Endodermal cell (in vitro differentiated cells): ENCODE measurements around the gene FAM81A. TPM values are rescaled to one million over a fixed set of nuclear protein-coding genes. Genes with fewer than 3 reads are reported as not detected.

Experiments
- DNase-seq: peaks from one replicate; pipeline ENCODE4 v3.0.0-alpha.2; 2017
- H3K27ac ChIP-seq: 2 replicates; pipeline ENCODE4 v1.5.1; 2013; ENCODE audit warnings: mild to moderate bottlenecking, low read depth, low read length, moderate library complexity
- H3K27me3 ChIP-seq: 2 replicates; pipeline ENCODE4 v1.6.1; 2013; ENCODE audit warnings: mild to moderate bottlenecking, low read length, moderate library complexity; ENCODE audit not compliant: insufficient read depth, control insufficient read depth, poor library complexity, severe bottlenecking
- H3K36me3 ChIP-seq: 2 replicates; pipeline ENCODE4 v1.7.0; 2013; ENCODE audit warnings: mild to moderate bottlenecking, low read length, moderate library complexity; ENCODE audit not compliant: control insufficient read depth, insufficient read depth
- H3K4me1 ChIP-seq: one replicate; pipeline ENCODE4 v1.7.0; 2013; ENCODE audit warnings: low read length; ENCODE audit not compliant: control insufficient read depth, insufficient read depth
- H3K4me3 ChIP-seq: 2 replicates; pipeline ENCODE4 v1.5.1; 2013; ENCODE audit warnings: mild to moderate bottlenecking, low read length, moderate library complexity
- H3K9ac ChIP-seq: 2 replicates; pipeline ENCODE4 v1.6.1; 2013; ENCODE audit warnings: mild to moderate bottlenecking, low read length, moderate library complexity; ENCODE audit not compliant: poor library complexity, severe bottlenecking; ENCODE audit errors: extremely low read depth
- H3K9me3 ChIP-seq: 2 replicates; pipeline ENCODE4 v1.6.1; 2013; ENCODE audit warnings: mild to moderate bottlenecking, low read length, moderate library complexity; ENCODE audit not compliant: control insufficient read depth
- H3K27ac Mint-ChIP-seq: 2 replicates; pipeline ENCODE4 v1.8.0; 2020; ENCODE audit warnings: mixed read lengths
- H3K27me3 Mint-ChIP-seq: 2 replicates; pipeline ENCODE4 v1.8.0; 2021; ENCODE audit warnings: mild to moderate bottlenecking, mixed read lengths; ENCODE audit not compliant: insufficient read depth
- H3K36me3 Mint-ChIP-seq: 2 replicates; pipeline ENCODE4 v1.8.0; 2020; ENCODE audit warnings: low read depth, mixed read lengths
- H3K4me1 Mint-ChIP-seq: 2 replicates; pipeline ENCODE4 v1.8.0; 2020; ENCODE audit warnings: mixed read lengths
- H3K4me3 Mint-ChIP-seq: 2 replicates; pipeline ENCODE4 v1.8.0; 2020; ENCODE audit warnings: mild to moderate bottlenecking, moderate library complexity, mixed read lengths
- H3K9me3 Mint-ChIP-seq: 2 replicates; pipeline ENCODE4 v1.8.0; 2020; ENCODE audit warnings: mild to moderate bottlenecking, mixed read lengths
- WGBS, 2 experiments: methylation state at CpG; one replicate each; pipeline versions ENCODE4 v1.1.5 to v1.1.7; 2013; ENCODE audit warnings: missing lambda C conversion rate in 2 of 2, mixed read lengths in 1 of 2; ENCODE audit not compliant: insufficient coverage in 1 of 2, insufficient read length in 1 of 2; 5-methylcytosine and 5-hydroxymethylcytosine counted together
- total RNA-seq, 2 donors: library from RNA; stranded (reverse); fragmentation: NEBNext Ultra II Directional in 1 of 2; extraction: Animal tissue kit (Norgen Biotek cat#: 25700) in 1 of 2; gene quantifications; 2 replicates in 1 of 2; 3 replicates in 1 of 2; pipeline ENCODE4 v1.2.1, GENCODE V29; 2021
- TF ChIP-seq, protein P1 (sequence below): fragments of 200-600 bp; sonication (generic); conservative IDR thresholded peaks from 2 replicates; pipeline ENCODE4 v1.5.0; 2021; ENCODE audit warnings: antibody characterized with exemption, mild to moderate bottlenecking

The FAM81A gene
- total RNA-seq, 2 donors from 2014 or later: 0.35 to 0.88 TPM

DNA sequence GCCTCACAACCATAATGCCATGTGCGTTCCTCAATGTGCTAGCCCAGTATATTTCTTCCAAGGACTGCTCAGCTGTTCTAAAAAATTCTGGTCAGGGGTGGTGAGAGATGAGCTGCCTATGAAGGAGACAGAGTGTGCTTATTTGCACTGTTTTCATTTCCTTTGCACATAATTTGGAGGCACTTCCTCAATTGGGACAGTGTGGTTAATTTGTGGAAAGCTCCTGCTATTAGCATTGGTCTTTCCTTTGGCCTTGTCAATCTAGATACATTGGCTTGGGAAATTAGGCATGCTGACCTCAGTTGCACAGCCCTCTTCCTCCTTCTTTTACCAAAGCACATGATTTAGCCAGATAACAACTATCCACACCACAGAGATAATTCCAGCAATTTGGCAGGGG lies 9.4 kb downstream of the FAM81A start:
- no peaks in the 10 kb centered on the region for H3K4me1 ChIP-seq
- Mint-ChIP-seq H3K27me3 (no peaks in the 10 kb centered on the region), H3K36me3 (no peaks in the 10 kb centered on the region), H3K9me3 (no peaks in the 10 kb centered on the region), H3K4me1 (no peaks in the 10 kb centered on the region), H3K27ac (no peak overlapping the region), H3K4me3 (no peak overlapping the region)
- H3K4me3 ChIP-seq: no peak overlapping the region
- H3K27me3 ChIP-seq: no peaks in the 10 kb centered on the region
- H3K9me3 ChIP-seq: no peaks in the 10 kb centered on the region
- WGBS, 2 experiments: 88 to 100% methylated on average over 1 of the region's 1 CpG
- no peaks in the 10 kb centered on the region for H3K36me3 ChIP-seq
- H3K9ac ChIP-seq: no peak overlapping the region
- TF ChIP-seq, protein P1, sequence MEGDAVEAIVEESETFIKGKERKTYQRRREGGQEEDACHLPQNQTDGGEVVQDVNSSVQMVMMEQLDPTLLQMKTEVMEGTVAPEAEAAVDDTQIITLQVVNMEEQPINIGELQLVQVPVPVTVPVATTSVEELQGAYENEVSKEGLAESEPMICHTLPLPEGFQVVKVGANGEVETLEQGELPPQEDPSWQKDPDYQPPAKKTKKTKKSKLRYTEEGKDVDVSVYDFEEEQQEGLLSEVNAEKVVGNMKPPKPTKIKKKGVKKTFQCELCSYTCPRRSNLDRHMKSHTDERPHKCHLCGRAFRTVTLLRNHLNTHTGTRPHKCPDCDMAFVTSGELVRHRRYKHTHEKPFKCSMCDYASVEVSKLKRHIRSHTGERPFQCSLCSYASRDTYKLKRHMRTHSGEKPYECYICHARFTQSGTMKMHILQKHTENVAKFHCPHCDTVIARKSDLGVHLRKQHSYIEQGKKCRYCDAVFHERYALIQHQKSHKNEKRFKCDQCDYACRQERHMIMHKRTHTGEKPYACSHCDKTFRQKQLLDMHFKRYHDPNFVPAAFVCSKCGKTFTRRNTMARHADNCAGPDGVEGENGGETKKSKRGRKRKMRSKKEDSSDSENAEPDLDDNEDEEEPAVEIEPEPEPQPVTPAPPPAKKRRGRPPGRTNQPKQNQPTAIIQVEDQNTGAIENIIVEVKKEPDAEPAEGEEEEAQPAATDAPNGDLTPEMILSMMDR: no peak
- no peak overlapping the region for H3K27ac ChIP-seq
- DNase-seq: no peak

DNA sequence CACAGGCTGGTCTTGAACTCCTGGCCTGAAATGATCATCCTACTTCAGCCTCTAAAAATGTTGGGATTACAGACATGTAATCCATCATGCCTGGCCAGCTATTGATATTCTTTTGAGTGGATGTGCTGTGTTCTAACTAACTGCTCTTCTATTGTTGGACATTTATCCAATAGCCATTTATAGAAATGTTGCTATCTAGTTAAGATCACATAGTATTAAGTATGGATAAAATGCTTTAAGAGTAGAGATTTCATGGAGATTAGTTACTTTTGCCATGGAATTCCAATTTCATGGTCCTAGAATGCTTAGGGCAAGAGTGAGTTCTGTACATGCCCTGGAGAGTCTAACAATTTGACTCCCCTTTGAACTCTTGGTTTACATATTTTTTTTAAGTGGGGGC lies 10.9 kb downstream of the FAM81A start:
- H3K4me1 ChIP-seq: no peaks in the 10 kb centered on the region
- Mint-ChIP-seq H3K9me3 (no peaks in the 10 kb centered on the region), H3K27ac (no peak overlapping the region), H3K4me1 (no peaks in the 10 kb centered on the region), H3K4me3 (no peak overlapping the region), H3K36me3 (no peaks in the 10 kb centered on the region), H3K27me3 (no peaks in the 10 kb centered on the region)
- no peak overlapping the region for H3K4me3 ChIP-seq
- no peak overlapping the region for H3K9ac ChIP-seq
- H3K27ac ChIP-seq: no peak overlapping the region
- no peaks in the 10 kb centered on the region for H3K27me3 ChIP-seq
- no peaks in the 10 kb centered on the region for H3K36me3 ChIP-seq
- H3K9me3 ChIP-seq: no peaks in the 10 kb centered on the region
- no peak for DNase-seq
- TF ChIP-seq, protein P1: no peak

DNA sequence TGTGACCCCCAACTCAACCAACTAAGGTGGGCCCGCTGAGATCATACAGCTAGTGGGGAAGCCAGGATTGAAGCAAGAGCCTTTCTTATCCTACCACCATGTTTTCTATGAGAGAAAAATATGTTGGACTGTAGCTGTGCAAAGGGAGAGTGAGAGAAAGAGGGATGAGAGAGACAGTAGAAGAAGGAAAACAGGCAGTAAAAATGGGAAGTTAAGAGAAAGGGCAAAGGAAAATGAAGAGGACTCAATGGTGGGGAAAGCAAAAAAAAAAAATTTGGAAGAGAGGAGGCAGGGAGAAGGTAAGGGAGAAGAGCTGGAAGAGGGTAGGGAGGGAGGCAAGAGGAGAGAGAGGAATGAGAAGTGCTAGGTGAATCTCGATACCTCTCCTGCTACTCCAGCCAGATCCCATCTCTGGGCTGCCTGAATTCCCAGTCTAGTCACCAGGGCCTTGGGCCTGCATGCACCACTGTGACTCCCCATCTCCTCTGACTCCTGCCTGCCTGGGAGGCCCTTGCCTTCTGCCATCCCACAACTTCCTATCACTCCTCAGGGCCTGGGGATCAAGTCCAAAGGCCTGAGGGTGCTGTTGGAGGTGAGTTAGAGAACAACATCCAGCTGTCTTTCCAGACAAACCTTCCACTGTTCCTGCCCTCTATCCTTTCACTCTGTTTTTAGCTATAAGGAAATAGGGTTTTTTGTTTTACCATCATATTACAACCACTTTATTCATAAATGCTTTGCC lies 15.7 kb downstream of the FAM81A start:
- Mint-ChIP-seq H3K4me1 (no peaks in the 10 kb centered on the region), H3K27me3 (no peaks in the 10 kb centered on the region), H3K9me3 (no peaks in the 10 kb centered on the region), H3K36me3 (no peaks in the 10 kb centered on the region), H3K4me3 (no peak overlapping the region), H3K27ac (no peak overlapping the region)
- Histone ChIP-seq H3K9ac (no peak overlapping the region), H3K27me3 (no peaks in the 10 kb centered on the region), H3K36me3 (no peaks in the 10 kb centered on the region), H3K4me3 (no peak overlapping the region), H3K27ac (no peak overlapping the region), H3K9me3 (no peaks in the 10 kb centered on the region), H3K4me1 (no peaks in the 10 kb centered on the region)
- WGBS, 2 experiments: 100% methylated on average over 1 of the region's 2 CpGs
- DNase-seq: no peak
- TF ChIP-seq, protein P1: no peak
